Measurements from ENCODE around the gene ZG16.

ZG16 gene

DNA sequence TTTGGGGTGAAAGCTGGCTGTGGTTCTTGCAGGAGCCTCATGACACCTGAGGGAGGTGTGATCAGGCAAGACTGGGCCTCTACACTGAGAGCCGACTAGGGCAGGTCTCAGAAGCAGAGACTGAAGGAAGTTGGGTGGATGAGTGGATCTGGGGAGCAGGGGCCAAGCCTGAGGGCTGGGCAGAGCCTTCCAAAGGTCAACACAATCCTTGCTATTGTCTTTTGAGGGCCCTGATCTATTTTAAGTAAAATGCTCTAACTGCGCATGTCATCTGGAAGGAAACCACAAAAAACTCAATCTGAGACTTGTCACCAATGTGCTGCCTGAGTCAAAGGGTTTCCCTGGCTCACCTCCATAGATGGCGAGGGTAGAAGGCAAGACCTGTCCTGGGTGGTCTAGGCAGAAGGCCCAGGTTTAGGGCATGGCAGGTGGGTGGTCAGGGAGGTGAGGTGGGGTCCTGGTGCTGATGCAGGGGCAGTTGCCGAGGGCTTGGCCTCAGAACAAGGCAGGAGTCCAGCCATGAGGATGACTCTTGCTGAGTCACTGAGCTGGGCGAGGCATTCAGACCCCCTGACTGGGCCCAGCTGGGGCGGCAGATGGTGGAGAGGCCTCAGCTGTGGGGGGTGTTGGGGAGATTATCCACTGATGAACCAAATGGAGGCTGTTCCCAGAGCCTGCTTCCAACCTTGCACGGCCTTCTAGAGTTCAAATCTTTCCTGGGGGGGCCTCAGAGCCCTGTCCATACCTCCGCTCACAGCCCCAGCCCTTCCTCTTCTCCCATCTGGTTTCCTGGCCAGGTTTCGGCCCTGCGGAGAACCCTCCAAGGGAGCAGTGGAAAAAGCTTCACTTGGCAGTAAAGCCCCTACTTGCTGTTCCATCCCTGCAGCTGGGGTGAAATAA, 47.3 kb downstream of the ZG16 start:
- DNase-seq (ENCODE audit: low spot score) = no peak

GRCh38 chr16:29826342-29826695, 48.3 kb downstream of the ZG16 start:
- no peak for DNase-seq (ENCODE audit: low spot score)

DNA sequence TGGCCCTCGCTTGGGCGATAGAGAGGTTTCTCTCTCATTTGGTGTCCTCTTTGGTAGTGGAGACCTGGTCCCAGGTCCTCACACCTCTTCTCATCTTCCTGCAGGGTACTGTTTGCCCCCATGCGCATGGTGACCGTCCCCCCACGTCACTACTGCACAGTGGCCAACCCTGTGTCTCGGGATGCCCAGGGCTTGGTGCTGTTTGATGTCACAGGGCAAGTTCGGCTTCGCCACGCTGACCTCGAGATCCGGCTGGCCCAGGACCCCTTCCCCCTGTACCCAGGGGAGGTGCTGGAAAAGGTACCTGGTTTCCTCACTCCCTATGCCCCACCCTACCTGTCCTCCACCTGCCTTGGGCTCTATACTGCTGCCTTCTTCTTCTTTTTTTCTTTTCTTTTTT, 52.7 kb downstream of the ZG16 start:
- no peak for DNase-seq (ENCODE audit: low spot score)

- no peak for DNase-seq (ENCODE audit: low spot score)
Observed at GRCh38 chr16:29831490-29831889, 53.4 kb downstream of the ZG16 start.

Data from Ammon's horn (tissue), 1 donor.